GM19438 (cell line): Measurements from ENCODE around the gene KRT15.
"Not testable (repeated sequence)": the region's sequence is repeated elsewhere in the genome, so short reads cannot be mapped to it uniquely, and the experiment has no call there.

Source experiments
- ATAC-seq: cut with Tn5 transposase; IDR thresholded peaks from one replicate; pipeline ENCODE4 v1.9.1; 2021; ENCODE audit warnings: low read depth; ENCODE audit not compliant: unreplicated experiment

The KRT15 gene

DNA sequence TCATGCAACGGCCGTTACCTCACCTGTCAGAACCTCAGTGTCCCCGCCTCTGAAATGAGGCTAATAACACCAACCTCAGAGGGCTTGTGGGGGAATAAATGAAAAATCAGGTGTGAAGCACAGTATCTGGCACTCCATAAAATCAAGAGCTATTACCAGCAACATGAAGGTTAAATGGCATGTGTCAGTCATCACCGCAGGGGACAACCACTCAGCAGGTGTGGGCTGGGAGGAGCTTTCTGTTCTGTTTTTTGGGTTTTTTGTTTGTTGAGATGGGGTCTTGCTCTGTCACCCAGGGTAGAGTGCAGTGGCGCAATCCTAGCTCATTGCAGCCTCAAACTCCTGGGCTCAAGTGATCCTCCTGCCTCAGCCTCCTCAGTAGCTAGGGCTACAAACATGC is 26.2 kb upstream of the KRT15 start:
- no peak for ATAC-seq

- no peak for ATAC-seq
These were observed 25.8 kb upstream of the KRT15 start for GRCh38 chr17:41544491-41544892.

DNA sequence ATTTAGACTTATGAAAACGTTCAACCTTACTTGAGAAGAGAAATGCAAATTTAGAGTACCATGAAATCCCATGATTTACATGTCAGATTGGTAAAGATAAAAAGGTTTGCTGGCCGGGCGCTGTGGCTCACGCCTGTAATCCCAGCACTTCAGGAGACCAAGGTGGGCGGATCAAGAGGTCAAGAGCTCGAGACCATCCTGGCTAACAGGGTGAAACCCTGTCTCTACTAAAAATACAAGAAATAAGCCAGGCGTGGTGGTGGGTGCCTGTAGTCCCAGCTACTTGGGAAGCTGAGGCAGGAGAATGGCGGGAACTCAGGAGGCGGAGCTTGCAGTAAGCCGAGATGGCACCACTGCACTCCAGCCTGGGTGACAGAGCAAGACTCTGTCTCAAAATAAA is 24.1 kb upstream of the KRT15 start:
- ATAC-seq = not testable (repeated sequence)

DNA sequence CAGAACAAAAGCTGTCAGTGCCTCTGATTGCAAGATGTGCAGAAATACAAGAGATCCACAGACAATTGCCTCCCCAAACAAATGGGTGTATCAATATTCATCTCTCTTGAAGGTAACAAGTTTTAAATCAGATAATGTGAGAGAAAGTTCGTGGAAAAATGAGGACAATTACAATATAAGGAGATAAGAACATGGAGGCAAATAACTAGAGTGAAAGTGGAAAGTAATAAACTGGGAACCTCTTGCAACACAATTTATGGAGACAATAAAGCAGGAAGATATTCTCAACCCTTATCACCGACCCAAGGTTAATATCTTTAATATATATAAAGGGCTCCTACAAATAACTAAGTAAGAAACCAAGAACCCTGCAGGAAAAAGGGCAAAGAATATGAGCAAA is 23.7 kb upstream of the KRT15 start:
- ATAC-seq = no peak

GRCh38 chr17:41540921-41541625 is 22.4 kb upstream of the KRT15 start:
- no peak for ATAC-seq

DNA sequence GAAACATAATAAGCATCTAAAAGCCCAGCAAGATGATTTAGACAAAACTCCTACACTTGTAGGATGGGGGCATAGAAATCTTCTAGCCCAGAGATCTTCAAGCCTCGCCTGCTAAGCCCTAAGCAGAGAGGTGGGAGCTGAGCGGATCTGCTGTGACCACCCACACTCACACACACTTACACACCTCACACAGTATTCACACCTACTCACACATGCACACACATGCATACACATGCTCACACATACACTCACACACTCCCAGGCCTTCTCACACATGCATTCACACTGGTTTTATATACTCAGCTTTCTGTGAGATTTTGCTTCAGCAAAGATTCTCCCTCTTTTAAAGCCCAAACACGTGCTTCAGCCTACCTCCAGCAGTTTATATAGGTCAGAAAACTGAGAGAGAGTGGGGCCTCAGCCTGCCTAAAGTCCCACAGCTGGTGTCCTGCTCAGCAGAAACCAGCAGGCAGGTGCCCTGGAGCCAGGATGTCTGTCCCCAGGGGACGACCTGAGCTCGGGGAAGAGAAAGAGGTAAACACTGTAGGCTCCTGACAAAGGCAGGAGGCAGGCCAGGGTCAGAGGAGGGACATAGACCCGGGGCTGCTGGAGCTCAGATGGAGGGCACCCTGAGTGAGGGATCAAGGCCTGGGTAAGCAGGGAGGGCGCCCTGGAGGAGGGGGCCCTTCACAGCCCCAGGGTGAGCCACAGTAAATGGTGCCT is 21.4 kb upstream of the KRT15 start:
- no peak for ATAC-seq

GRCh38 chr17:41539071-41539492 is 20.4 kb upstream of the KRT15 start:
- no peak for ATAC-seq

DNA sequence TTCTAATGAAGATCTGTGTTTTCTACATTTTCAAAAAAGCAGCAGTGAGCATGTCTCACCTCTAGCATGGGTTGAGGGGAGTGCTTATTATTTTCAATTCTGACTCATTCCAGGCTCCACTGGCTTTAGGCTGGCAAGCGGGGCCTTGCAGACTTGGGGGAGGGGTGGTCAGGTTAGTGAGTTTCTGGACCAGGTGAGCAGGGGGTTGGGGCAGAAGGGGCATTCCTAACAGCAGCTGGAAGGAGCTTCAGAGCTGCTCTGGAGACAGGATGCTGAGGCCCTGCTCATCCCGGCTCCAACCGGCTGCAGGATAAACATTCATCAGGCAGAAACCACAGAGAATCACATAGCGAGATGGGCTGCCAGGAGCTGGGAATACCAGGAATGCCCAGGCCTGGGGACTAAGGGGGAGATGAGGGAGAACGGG is 19.9 kb upstream of the KRT15 start:
- no peak for ATAC-seq

- no peak for ATAC-seq
These were observed 19.3 kb upstream of the KRT15 start for GRCh38 chr17:41537990-41538389.

DNA sequence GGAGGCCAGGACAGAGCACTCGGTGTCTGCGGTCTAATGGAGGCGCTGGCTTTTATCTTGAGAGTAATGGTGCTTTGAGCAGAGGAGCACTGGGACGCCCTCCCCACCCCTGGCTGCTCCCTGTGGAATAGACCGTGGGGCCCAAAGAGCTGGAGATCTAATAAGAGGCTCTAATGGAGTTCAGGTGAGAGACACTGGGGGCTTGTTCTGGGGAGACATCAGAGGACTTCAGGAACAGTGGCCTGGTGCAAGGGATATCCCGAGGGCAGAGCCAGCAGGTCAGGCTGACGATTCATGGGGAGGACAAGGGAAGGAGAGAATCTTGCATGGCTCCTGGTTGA is 18.9 kb upstream of the KRT15 start:
- ATAC-seq = no peak

DNA sequence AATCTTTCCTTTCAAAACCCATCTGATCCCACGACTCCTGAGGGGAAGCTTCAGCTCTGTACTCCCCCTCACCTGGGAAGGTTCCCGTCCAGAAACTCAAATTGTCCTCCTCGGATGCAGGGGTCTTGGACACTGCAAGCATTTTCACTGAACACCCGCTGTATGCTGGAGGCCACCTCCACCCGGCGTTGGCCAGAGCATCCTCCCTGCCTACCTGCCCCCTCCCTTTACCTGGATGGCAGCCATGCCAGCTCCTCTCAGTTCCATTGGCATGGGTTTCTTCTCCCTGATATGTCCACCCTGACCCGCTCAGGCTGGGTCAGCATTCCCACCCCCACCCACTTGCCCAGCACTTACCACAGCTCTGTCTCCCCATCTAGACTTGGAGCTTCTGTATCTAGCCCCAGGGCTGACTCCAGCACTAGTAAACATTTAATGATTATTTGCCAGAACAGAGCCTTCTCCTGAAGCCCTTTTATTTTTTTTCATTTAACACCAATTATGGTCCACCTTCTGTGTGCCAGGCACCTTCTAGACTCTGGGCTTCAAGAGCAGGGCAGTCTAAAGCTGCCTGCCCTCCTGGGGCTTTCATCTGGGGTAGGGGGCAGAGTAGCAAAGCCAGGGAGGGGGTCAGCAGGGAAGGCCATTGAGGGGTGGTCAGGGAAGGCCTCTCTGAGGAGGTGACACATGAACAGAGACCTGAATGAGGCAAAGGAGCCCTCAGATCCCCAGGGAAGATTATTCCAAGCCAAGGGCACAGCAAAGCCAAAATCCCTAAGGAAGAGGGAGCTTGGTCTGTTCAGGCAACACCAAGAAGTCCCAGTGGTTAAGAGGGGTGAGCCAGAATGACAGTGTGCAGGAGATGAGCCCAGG is 18.3 kb upstream of the KRT15 start:
- ATAC-seq = no peak

DNA sequence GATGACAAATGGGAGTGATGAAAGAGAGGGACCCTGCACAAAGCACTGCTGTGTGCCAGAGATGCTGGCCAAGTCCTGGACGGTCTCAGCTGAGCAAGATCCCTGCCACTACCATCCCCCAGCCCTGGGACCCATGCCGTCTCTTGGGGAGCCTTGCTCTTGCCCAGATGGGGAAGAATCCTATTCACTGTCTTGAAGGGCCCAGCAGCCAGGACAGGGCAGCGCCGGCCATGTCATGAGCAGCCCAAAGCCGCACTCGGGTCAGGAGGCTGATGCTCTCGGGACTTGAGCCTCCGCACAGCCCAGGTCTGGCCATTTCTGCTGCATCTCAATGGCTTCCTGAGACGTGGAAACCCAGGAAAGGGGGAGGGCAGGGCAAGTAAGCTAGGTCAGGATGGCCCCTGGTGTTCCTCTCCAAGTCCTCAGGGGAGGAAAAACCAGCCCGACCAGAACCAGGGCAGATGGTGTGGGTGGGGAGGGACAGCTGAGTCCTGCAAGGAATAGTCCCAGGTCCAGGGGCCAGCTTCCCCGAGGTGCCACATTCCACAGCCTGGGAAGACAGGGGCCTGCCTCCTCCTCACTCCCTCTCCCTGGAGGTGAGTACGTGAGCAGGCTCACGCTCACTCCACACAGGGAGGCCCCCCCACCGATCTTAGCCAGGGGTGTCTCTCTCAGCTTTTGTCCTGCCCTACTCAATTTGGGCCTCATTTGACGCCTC is 17.2 kb upstream of the KRT15 start:
- no peak for ATAC-seq

GRCh38 chr17:41534899-41535546 is 16.3 kb upstream of the KRT15 start:
- ATAC-seq = no peak

- no peak for ATAC-seq
These were observed 14.9 kb upstream of the KRT15 start for GRCh38 chr17:41533613-41534012.

DNA sequence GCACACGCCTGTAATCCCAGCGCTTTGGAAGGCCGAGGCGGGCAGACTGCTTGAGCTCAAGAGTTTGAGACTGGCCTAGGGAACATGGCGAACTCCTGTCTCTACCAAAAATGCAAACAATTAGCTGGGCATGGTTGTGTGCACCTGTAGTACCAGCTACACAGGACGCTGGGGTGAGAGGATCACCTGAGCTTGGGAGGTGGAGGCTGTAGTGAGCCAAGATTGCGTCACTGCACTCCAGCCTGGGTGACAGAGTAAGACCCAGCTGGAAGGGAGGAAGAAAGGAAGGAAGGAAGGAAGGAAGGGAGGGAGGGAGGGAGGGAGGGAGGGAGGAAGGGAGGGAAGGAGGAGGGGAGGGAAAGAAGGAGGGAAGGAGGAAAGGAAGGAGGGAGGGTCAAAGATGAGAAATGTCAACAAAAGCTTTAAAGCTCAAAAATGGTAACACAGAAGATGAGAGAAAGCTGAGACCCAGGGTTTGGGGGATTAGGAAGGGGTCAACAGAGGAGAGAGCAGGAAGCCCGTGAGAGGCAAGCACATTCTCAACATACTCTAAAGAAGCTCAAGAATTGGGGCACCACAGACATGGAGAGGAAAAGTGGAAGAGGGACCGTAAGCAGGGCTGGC is 14.4 kb upstream of the KRT15 start:
- ATAC-seq = no peak

DNA sequence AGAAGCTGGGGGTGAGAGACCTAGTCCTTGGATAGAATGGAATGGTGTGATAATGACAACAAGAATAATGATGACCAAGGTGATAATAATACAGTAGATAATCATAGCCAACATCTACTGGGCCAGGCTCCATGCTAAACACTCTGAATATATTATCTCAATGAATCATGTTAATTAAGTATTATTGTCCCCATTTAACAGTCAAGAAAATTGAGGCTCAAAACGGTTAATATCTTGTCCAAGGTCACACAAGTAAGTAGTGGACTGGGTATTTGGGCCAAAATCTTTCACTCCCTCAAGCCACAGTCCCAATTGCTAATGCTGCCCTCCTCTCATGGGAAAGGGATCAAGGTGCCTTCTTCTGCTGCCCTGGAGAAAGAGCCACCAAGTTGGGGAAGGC is 13.3 kb upstream of the KRT15 start:
- ATAC-seq = no peak

DNA sequence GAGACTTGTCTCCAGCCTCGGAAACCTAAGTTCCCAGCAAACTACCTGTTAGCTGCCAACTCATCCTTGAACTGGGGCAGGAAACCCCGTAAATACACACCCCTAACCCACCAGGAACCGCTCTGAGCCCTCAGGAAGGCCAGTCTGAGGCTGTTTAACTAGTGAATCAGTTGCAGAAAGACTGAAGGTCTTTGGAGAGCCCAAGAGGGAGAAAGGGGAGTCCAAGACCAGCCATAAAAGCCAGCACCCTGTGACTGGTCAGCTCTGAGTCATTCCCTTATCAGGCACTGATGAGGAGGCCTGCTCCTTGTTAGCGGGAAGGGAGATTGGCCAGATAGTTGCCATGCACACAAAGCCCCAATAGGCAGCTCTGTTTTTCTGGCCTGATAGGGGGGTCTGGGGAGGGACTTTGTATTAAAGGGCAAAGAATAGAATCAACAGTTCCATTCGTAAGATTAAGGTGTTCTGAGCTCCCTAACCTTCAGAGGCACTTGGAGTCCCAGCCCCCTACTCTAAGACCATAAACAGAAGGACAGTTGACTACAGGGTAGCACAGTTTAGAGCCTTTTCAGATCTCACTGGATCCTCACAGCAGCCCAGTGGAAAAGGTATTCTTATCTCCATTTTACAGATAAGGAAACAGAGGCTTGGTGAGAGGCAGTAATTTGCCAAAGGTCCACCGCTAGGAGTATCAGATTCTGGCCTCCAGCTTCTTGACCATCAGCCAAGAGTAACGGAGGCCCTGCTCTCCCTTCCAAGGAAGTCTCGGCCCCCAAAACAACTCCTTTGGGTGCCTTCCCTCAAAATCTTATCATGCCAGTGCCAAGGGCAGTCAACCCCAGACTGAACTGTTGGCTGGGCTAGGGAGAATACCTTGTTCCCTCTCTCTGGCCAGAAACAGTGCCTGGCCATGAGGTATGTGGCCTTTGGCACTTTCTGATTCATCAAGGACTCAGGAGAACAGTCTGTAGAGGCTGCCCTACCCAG is 11.7 kb upstream of the KRT15 start:
- no peak for ATAC-seq

DNA sequence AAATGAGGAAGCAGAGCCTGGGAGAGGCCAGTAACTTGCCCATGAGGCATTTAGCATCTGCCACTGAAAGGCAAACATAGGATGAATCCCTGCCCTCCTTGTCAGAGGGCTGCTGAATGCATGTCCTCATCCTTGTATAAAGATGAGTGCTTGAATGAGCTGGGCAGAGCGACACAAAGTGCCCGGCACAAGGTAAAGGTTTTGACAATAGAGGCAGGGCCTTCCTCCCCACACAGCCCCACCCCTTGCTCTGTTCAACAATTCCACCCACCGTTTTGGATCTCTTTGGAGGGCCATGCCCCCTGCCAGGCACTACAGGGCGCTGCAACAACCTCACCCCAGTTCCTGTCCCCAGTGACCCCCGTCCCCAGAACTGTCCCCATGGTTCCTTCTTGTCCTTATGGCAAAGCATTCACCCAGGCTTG is 10.8 kb upstream of the KRT15 start:
- ATAC-seq = no peak

DNA sequence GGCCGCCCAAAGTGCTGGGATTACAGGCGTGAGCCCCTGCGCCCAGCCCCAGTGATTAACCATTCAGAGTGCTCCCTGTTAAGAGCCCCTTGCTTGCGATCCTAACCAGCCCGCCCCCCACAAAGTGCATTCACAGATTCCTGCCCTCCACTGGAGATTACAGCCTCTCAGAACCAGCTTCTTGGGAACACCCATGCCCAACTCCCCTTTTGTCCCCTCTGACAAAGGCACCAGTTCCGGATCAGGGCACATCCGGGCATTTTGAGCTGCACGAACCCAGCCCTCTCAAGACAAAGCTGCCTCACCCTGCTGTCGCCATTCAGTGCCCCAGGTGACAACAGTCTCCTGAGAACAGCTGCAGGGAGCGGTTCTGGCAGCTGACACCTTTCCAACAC is 10.3 kb upstream of the KRT15 start:
- no peak for ATAC-seq
